Heart left ventricle (tissue), 16 donors: ENCODE measurements around the gene ASB2. TPM values are rescaled to one million over a fixed set of nuclear protein-coding genes. Genes with fewer than 3 reads are reported as not detected.
A peak's percentile ranks its signal among the peaks of the same experiment; 100 is the strongest.

Experiments
- ATAC-seq, 4 donors: fragments of 200-7000 bp; cut with Tn5 transposase; one replicate each; pipeline ENCODE4 v1.9.1; 2020 to 2022; ENCODE audit warnings: moderate library complexity in 4 of 4, mild to moderate bottlenecking in 3 of 4, moderate number of reproducible peaks in 1 of 4
- DNase-seq, 5 donors: peaks; one replicate each; pipeline ENCODE4 v3.0.0-alpha.2; 2020
- H3K27ac ChIP-seq, 12 donors: fragments of 200-600 bp; sonication (generic) in 4 of 12; one replicate each; pipeline versions ENCODE4 v1.5.0 to v1.8.0; 2016 to 2022; ENCODE audit warnings: mild to moderate bottlenecking in 2 of 12
- H3K27me3 ChIP-seq, 9 donors: fragments of 200-600 bp; sonication (generic) in 2 of 9; one replicate each; pipeline versions ENCODE4 v1.5.1 to v1.8.0; 2016 to 2022; ENCODE audit warnings: mild to moderate bottlenecking in 3 of 9
- H3K36me3 ChIP-seq, 9 donors: fragments of 200-600 bp; sonication (generic) in 2 of 9; one replicate each; pipeline versions ENCODE4 v1.5.0 to v1.8.0; 2018 to 2022; ENCODE audit warnings: mild to moderate bottlenecking in 2 of 9
- H3K4me1 ChIP-seq, 12 donors: fragments of 200-600 bp; sonication (generic) in 4 of 12; one replicate each; pipeline versions ENCODE4 v1.5.0 to v1.8.0; 2016 to 2022; ENCODE audit warnings: mild to moderate bottlenecking in 3 of 12
- H3K4me3 ChIP-seq, 12 donors: fragments of 200-600 bp; sonication (generic) in 4 of 12; one replicate each; pipeline versions ENCODE4 v1.5.0 to v1.8.0; 2017 to 2022; ENCODE audit warnings: mild to moderate bottlenecking in 9 of 12, moderate library complexity in 4 of 12
- H3K9me3 ChIP-seq, 12 donors: fragments of 200-600 bp; sonication (generic) in 4 of 12; one replicate each; pipeline versions ENCODE4 v1.5.0 to v1.8.0; 2016 to 2022; ENCODE audit warnings: mild to moderate bottlenecking in 1 of 12
- POLR2A ChIP-seq, 2 donors: fragments of 450-650 bp; IDR thresholded peaks; one replicate each; pipeline ENCODE4 v1.6.1; 2017; ENCODE audit warnings: antibody characterized with exemption in 2 of 2, mild to moderate bottlenecking in 2 of 2, moderate library complexity in 2 of 2
- WGBS, 4 donors: extraction: QIAGEN DNeasy Blood & Tissue Kit in 2 of 4; methylation state at CpG; one replicate each; pipeline versions ENCODE4 v1.1.5 to v1.1.7; 2013 to 2018; 5-methylcytosine and 5-hydroxymethylcytosine counted together
- intact Hi-C, 10 donors: fragments of 100-400 bp; cut with DNase I; formaldehyde crosslinking; loops; one replicate each; pipeline versions ENCODE4 v1.11.1 to v1.14.2; 2022
- polyA plus RNA-seq, 2 donors: library from polyadenylated mRNA; stranded (reverse); fragments of 200-250 nt; gene quantifications; one replicate each; pipeline ENCODE4 v1.2.3, GENCODE V29; 2013
- total RNA-seq, 9 donors: library from RNA; depleted of rRNA in 2 of 9; stranded (reverse); fragments of >200 nt in 2 of 9; fragmentation: NEBNext Ultra II Directional in 3 of 9; extraction: Animal tissue kit (Norgen Biotek cat#: 25700) in 3 of 9; gene quantifications; one replicate each; pipeline versions ENCODE4 v1.1.0 to v1.2.4, GENCODE V29; 2016 to 2023
- TF ChIP-seq, protein P1 (sequence below), 12 donors: fragments of 200-600 bp; sonication (generic) in 4 of 12; IDR thresholded peaks; one replicate each; pipeline versions ENCODE4 v1.5.0 to v1.8.0; 2018 to 2022; ENCODE audit warnings: antibody characterized with exemption in 12 of 12, mild to moderate bottlenecking in 5 of 12
- donor health status: ischemic (EF 13 %, LVEDD 7.1; RV severe dilation, severe dysfunction).
- donor health status: healthy with polysubstance abuse.
- donor health status: DM: no; HTN: yes; CAD: no.
- donor health status: DM: no; HTN: no; CAD: no.
- donor health status: ischemic (EF 25% LVEDD 6.9; RV normal size, moderate dysfunction).
- donor health status: ischemic (EF 25% LVEDD 5.7; RV mildly dilated, moderate dysfunction).
- donor health status: healthy.
- donor health status: DM: yes; HTN: yes; CAD: no.
- donor health status: ischemic (EF 35%, LVEDD 5.7; RV mildly dilated, moderate dysfunction).
- donor health status: nonischemic (EF 11% LVEDD 7.7; RV severe dilation, severe dysfunction).
- donor health status: DM: yes; HTN: yes; CAD: no.
- donor health status: PGD.
- donor health status: ischemic (EF 29% LVEDD 5.4; RV normal size, mild dysfunction).
- donor health status: nonischemic (EF 23%, LVEDD 6.1; RV moderate dilation, normal function).

The ASB2 gene
- total and polyA plus RNA-seq, 11 donors, result 22.4 to 411 (median 166) TPM

DNA sequence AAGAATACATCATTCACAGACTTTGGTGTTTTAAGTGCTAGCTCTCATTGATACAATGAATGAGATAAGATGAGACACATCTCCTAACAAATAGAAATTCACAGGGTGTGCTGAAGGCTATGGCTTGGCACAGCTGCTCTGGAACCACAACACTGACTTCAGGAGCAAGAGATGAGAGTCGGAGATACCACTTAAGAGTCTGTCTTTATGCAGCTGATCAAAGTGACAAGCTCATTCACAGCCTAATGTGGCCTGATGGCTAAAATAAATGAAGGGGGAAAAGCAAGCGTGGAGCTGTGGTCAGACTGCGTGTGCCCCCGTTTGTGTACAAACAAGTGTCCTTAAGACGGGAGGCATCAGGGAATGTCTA, 78.9 kb downstream of the ASB2 start:
- no peak overlapping the region for H3K4me3 ChIP-seq
- H3K27ac ChIP-seq, result no peak overlapping the region
- 79 to 89% (median 81%) methylated on average over 5 of the region's 5 CpGs for WGBS, 4 donors
- intact Hi-C loops, result loop anchor here in 2 of 10 donors (10.0 kb wide), 1 partner anchor 103 kb away; no protein-coding TSS in a partner anchor
- H3K4me1 ChIP-seq, result peaks cover 0 to 11% (median 1%) of the 10 kb centered on the region in 12 donors
- DNase-seq (no peak), ATAC-seq (no peak)
- H3K36me3 ChIP-seq, result no peaks in the 10 kb centered on the region
- no peak for TF ChIP-seq POLR2A (IDR thresholded peaks at IDR 0.05)
- TF ChIP-seq, protein P1, sequence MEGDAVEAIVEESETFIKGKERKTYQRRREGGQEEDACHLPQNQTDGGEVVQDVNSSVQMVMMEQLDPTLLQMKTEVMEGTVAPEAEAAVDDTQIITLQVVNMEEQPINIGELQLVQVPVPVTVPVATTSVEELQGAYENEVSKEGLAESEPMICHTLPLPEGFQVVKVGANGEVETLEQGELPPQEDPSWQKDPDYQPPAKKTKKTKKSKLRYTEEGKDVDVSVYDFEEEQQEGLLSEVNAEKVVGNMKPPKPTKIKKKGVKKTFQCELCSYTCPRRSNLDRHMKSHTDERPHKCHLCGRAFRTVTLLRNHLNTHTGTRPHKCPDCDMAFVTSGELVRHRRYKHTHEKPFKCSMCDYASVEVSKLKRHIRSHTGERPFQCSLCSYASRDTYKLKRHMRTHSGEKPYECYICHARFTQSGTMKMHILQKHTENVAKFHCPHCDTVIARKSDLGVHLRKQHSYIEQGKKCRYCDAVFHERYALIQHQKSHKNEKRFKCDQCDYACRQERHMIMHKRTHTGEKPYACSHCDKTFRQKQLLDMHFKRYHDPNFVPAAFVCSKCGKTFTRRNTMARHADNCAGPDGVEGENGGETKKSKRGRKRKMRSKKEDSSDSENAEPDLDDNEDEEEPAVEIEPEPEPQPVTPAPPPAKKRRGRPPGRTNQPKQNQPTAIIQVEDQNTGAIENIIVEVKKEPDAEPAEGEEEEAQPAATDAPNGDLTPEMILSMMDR (IDR thresholded peaks at IDR 0.05), result no peak
- no peaks in the 10 kb centered on the region for H3K9me3 ChIP-seq
- peaks cover 0 to 4% (median 0%) of the 10 kb centered on the region in 9 donors for H3K27me3 ChIP-seq

- DNase-seq, result no peak
- Histone ChIP-seq H3K27ac (no peak overlapping the region), H3K4me1 (peaks cover 0 to 11% (median 1%) of the 10 kb centered on the region in 12 donors), H3K36me3 (no peaks in the 10 kb centered on the region), H3K4me3 (no peak overlapping the region), H3K27me3 (peaks cover 0 to 5% (median 0%) of the 10 kb centered on the region in 9 donors), H3K9me3 (no peaks in the 10 kb centered on the region)
- intact Hi-C loops, result loop anchor here in 2 of 10 donors (10.0 kb wide), 1 partner anchor 100 kb away; no protein-coding TSS in a partner anchor
- 82 to 87% (median 84%) methylated on average over 9 of the region's 9 CpGs for WGBS, 4 donors
- TF ChIP-seq, protein P1 (IDR thresholded peaks at IDR 0.05), result no peak
- no peak for TF ChIP-seq POLR2A (IDR thresholded peaks at IDR 0.05)
- ATAC-seq, result no peak
These were observed 81.3 kb downstream of the ASB2 start for GRCh38 chr14:93895023-93895604.

DNA sequence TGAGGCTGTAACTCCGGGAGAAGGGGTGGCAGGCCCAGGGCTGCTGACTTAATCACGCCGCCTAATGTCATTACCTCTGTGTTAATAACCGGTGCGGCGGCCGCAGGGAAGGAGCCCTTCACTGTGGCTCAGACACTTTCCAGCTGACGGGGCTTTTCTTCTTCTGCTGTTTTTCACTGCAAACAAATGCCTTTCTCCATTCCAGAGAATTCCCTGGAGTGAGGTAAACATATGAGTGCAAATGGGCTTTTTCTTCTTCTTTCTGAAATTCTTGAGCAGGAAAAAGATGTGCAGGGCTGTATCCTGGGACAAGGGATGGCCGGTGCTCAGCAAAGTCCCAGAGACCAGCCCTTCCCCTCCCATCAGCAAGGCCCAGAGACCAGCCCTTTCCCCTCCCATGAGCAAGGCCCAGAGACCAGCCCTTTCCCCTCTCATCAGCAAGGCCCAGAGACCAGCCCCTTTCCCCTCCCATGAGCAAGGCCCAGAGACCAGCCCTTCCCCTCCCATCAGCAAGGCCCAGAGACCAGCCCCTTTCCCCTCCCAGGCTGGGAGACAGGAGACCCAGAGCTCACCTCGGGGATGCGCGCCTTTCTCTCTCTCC, 82.6 kb downstream of the ASB2 start:
- intact Hi-C loops, result loop anchor here (1.0 to 10.0 kb wide), 6 partner anchors 99 to 239 kb away; partner anchors contain the start of gene PRIMA1 (in 2 of the 10)
- 54 to 75% (median 67%) methylated on average over 12 of the region's 12 CpGs for WGBS, 4 donors
- peak in 1 of 4 donors; percentile 36 for ATAC-seq

More for the DNA sequence above, 82.6 kb downstream of the ASB2 start:
- H3K27ac ChIP-seq, result no peak overlapping the region
- peaks cover 0 to 7% (median 0%) of the 10 kb centered on the region in 9 donors for H3K27me3 ChIP-seq
- TF ChIP-seq, protein P1 (IDR thresholded peaks at IDR 0.05), result no peak
- no peak for TF ChIP-seq POLR2A (IDR thresholded peaks at IDR 0.05)
- no peak for DNase-seq
- H3K36me3 ChIP-seq, result no peaks in the 10 kb centered on the region
- no peak overlapping the region for H3K4me3 ChIP-seq
- peaks cover 0 to 11% (median 1%) of the 10 kb centered on the region in 12 donors for H3K4me1 ChIP-seq
- H3K9me3 ChIP-seq, result no peaks in the 10 kb centered on the region
